ENCODE data around the gene KPNA3.
"Not testable (repeated sequence)": the region's sequence is repeated elsewhere in the genome, so short reads cannot be mapped to it uniquely, and the experiment has no call there.

Gene KPNA3, protein sequence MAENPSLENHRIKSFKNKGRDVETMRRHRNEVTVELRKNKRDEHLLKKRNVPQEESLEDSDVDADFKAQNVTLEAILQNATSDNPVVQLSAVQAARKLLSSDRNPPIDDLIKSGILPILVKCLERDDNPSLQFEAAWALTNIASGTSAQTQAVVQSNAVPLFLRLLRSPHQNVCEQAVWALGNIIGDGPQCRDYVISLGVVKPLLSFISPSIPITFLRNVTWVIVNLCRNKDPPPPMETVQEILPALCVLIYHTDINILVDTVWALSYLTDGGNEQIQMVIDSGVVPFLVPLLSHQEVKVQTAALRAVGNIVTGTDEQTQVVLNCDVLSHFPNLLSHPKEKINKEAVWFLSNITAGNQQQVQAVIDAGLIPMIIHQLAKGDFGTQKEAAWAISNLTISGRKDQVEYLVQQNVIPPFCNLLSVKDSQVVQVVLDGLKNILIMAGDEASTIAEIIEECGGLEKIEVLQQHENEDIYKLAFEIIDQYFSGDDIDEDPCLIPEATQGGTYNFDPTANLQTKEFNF

DNA sequence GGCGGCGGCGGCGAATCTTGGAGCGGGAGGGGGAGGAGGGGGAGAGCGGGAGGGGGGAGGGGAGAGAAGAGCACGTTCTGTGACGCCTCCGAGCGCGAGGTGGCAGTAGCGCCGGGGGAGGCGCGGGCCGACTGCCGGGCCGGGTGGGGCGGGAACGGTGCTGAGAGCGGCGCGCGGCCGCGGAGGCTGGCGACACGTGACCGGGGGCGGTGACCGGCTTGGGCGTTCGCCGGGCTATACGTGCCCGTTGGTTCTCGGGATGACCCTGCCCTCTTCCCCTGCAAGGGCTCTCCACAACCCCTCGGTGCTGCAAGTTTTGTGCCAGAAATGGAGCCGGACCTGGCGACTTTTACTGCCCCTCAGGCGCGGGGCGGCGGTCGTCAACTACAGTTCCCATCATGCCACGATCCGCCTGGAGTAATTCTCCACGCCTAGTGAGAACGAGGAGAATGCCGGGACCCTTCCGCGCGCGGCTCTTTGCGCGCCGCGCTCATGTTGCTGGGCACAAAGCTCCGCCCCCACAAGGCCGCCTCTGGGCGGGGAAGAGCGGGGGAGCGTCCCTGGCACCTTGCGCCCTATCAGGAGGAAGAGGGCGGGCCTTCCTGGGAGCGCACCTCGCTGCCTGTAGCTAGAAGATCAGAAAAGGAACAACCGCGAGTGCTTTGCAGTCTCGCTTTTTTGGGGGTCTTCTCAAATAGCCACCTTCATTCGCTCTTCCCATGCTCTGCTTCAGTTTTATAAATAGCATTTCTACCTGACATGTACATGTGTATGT lies at the start of gene KPNA3:
Gene KPNA3 (minus strand): TSS at position 133 of the 775 bp plus-strand sequence. CDS start 176 bp downstream, outside the sequence.
- peak; percentile 95 for DNase-seq

DNA sequence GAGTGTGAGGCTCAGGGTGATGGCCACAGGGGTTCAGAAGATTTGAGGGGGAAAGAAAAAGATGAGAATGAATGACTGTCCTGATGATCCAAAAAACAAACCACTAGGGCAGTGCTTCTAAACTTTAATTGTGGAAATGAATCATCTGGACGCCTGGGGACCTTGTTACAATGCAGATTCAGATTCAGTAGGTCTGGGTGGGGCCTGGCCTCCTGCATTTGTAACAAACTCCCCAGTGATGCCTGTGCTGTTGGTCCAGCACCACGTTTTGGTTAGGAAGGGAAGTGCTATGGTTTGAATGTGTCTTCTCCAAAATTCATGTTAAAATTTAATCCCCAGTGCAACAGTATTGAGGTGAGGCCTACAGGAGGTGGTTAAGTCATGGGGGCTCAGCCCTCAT lies 49.5 kb upstream of the KPNA3 start:
- no peak for DNase-seq

- DNase-seq, result no peak
These were observed 48.2 kb upstream of the KPNA3 start for GRCh38 chr13:49840675-49841074.

DNA sequence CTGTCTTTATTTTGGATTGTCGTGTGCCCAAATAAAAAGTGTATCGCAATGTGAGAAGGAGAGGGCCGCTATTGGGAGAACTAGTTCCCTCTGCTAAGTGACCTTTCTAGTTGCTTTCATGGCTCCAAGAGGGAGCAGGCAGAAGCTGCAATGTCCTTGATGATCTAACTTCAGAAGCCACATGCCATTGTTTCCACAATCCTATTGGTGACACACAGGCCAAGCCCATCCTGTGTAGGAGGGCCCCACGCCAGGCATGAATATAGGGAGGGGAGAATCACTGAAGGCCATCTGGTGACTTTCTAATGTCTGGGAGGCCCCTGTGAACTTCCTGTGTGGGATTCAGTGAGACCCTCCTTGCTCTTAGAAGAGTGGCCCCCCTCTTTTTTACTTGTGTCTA lies 47.8 kb upstream of the KPNA3 start:
- no peak for DNase-seq

DNA sequence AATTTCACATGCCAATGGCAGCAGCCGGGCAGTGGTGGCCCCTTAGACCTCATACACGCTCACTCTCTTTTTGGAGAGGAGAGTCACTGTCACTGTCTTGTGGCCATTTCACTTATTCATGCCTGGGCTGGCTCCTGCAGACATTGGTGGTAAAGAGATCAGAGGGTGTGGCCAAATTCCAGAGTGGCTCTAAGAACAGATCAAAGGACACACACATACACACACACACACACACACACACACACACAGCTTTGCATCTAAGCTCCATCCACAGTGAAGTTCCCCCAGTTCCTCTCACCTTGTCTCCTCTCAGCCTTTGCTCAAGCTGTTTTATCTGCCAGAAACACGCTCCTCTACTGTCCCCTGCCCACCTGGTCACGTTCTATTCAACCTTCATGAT lies 46.5 kb upstream of the KPNA3 start:
- no peak for DNase-seq

DNA sequence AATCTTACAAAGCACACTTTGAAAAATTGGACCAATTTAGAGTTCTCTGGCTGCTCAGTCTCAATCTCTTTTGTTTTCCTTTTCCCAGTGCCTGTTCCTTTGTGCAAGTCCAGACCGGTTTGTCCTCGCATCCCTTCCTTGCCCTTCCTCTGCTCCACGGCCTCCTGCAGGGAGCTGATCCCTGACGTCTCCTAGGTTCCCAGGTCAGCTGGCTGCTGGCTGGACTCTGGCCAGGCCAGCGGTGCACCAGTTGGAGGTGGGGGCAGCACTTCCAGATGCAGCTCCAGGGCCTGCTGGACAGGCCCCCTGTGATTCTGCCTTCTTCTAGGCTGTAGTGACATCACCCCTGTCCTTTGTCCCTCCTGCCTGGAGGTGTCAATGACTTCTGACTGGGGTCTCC lies 44.0 kb upstream of the KPNA3 start:
- no peak for DNase-seq

DNA sequence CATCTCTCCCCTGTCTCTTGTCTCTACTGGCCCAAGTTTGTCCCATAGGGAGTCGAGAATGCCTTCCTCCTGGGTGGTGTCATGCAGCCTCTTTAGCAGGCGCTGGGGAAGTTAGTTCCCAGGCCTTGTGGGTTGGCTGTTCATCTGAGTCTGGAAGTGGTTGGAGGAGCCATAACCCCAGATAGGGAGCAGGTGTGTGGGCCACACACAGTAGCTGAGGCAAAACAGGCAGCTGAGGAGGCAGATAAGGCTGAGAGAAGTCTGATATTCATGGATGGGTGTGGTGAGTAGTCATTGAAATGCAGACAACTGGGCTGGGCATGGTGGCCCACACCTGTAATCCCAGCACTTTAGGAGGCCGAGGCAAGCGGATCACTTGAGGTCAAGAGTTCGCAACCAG lies 40.9 kb upstream of the KPNA3 start:
- no peak for DNase-seq

GRCh38 chr13:49831455-49831854 lies 39.0 kb upstream of the KPNA3 start:
- DNase-seq, result no peak

- no peak for DNase-seq
These were observed 38.2 kb upstream of the KPNA3 start for GRCh38 chr13:49830721-49831120.

DNA sequence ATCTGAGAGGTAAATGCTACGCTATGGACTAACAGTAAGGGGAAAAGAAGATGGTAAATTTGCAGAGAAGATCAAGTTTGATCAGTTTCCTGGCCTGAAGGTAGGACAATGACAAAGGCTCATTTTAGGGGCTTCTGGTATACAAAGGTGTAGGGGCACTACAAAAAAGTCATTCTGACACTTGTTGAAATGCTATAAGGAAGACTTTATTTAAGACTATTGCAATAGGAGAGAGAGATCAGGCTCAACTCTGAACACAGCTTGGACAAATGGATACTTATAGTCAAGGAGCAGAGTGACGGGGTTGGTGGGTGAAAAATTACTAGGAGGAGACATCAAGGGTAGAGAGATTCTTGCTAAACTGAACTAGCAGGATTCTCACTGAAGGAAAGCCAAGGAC lies 37.2 kb upstream of the KPNA3 start:
- DNase-seq, result no peak

- no peak for DNase-seq
These were observed 36.0 kb upstream of the KPNA3 start for GRCh38 chr13:49828453-49828852.

DNA sequence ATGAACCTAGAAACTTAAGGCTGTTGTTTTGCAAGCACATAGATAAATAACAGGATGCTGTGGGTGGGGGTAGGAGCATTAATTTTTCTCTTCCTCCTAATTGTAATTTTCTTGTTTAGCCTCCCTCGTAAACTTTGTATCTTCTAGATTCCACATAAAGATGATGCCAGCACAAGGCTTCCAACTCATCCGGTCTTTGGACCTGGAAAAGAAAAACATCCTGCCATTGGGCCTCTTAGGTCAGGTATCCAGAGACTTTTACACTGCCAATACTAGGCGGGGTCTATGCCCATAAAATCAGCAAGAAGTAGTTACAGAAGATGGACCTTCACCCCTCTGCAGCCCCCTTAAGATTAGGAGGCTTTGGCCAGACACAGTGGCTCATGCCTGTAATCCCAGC lies 35.4 kb upstream of the KPNA3 start:
- DNase-seq, result no peak

DNA sequence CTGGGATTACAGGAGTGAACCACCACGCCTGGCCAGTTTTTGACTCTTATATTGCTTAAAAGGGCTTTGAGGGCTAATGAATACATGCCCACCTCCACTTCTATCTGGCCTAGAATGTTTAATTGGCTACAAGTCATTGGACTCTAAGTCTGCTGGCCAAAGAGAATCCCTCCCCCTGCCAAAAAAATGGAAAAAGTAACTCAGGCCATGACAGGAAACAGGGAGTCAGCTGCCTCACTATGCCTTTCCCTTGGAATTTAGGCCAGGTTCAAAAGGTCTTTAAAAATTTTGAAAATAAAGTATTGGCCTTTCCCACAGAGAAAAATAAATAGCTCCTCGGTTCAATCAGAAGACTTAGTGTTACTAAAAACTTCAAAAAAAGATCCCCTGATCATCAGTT lies 34.9 kb upstream of the KPNA3 start:
- no peak for DNase-seq

DNA sequence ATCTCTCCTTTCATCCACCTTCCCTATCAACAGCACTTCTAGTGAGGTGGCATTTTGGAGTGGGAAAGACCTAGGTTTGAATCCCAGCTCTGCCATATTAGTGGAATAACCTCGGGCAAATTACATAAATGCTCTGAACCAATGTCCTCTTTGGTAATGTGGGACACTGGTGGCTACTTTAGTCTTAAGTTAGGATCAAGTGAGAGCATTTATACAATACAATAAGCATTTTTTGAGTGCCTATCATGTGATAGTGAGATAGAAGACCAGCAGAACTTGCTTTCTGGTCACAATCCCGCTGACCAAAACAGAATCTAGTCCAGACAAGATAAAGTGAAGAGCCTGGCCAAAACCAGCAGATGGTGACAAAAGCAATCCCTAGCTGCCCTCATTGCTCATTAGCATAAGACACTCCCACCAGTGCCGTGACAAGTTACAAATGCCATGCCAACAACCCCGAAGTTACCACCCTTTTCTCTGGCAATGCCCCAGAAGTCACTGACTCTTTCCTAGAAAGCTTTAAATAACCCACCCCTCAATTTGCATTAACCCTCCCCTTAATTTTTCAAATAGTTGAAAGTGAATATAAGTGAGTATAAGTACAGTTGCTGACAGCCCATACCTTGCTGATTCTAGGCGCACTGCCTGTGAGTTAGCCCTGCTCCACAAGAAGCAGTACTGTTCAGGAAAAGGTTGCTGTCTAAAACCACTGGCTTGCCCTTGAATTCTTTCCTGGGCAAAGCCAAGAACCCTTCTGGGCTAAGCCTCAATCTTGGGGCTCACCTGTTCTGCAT lies 28.9 kb upstream of the KPNA3 start:
- no peak for DNase-seq

DNA sequence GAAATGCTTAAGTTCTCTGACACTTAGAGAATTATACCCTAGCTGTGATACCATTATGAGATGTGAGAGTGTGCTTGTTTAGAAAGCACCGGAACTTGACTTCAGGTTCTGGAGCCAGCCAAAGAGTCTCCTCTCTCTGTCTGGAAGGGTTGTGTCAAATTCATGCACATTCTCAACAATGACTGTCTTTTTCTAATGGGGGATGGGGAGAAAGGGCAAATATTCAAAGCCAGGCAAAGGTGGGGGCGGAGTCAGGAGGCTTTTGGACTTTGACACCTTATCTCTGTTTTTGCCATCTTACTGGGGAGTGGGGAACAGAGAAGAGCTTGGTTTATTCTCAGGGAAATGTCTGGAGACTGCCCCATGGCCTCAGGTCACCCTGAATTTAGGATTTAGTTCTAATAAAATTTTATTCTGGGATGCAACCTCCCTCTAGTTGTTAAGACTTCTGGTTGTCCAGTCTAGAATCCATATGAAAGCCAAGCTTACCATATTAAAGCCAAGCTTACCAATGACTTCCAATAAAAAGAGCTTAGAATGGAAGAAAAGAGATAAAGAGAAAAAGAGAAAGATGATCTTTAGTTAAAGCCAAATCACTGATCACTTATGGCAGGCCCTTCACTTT lies 28.2 kb upstream of the KPNA3 start:
- no peak for DNase-seq

- not testable (repeated sequence) for DNase-seq
These were observed 23.6 kb upstream of the KPNA3 start for GRCh38 chr13:49816047-49816446.

- DNase-seq, result no peak
These were observed 22.2 kb upstream of the KPNA3 start for GRCh38 chr13:49814551-49815270.

GRCh38 chr13:49812812-49813211 lies 20.3 kb upstream of the KPNA3 start:
- DNase-seq, result no peak

DNA sequence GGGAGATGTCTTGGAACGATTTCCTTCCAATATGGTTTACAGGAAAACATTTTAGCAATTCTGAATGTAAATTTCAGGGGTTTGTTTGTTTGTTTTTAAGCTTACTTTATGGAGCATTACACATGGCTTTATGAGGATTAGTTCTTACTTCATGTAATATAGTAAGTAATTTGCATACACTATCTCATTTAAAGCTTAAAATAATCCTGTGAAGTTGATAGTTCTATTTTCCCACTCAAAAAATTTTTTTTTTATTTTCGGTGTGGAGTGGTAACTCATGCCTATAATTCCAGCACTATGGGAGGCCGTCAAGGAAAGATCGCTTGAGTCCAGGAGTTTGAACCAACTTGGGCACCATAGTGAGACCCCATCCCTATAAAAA lies 19.0 kb upstream of the KPNA3 start:
- no peak for DNase-seq

- no peak for DNase-seq
These were observed 18.4 kb upstream of the KPNA3 start for GRCh38 chr13:49810567-49811526.

DNA sequence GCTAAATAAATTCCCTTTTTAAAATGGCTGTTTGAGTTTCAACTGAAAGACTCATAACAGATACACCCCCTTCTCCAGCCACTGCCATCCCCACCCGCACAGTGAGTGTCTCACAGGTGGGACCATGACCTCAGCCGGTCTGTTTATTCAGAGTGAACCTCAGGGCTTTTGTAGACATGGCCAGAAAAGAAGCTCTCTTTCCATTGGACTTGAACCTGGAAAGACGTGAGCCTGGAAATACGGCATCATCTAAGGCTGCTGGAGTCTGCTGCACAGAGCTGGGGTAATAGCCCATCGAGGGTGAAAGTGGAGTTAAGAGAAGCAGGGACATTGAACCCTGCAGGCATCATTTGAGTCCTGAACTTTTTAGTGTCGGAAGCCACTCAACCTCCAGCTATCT lies 15.2 kb upstream of the KPNA3 start:
- DNase-seq, result no peak
